DMS153 (cell line): Measurements from ENCODE around the gene C1orf50.
A peak's percentile ranks its signal among the peaks of the same experiment; 100 is the strongest.
"Not testable (repeated sequence)": the region's sequence is repeated elsewhere in the genome, so short reads cannot be mapped to it uniquely, and the experiment has no call there.

ENCODE experiments used
- DNase-seq: peaks from one replicate; lab custom pipeline; 2025; lab: John Stamatoyannopoulos, UW

Gene C1orf50

DNA sequence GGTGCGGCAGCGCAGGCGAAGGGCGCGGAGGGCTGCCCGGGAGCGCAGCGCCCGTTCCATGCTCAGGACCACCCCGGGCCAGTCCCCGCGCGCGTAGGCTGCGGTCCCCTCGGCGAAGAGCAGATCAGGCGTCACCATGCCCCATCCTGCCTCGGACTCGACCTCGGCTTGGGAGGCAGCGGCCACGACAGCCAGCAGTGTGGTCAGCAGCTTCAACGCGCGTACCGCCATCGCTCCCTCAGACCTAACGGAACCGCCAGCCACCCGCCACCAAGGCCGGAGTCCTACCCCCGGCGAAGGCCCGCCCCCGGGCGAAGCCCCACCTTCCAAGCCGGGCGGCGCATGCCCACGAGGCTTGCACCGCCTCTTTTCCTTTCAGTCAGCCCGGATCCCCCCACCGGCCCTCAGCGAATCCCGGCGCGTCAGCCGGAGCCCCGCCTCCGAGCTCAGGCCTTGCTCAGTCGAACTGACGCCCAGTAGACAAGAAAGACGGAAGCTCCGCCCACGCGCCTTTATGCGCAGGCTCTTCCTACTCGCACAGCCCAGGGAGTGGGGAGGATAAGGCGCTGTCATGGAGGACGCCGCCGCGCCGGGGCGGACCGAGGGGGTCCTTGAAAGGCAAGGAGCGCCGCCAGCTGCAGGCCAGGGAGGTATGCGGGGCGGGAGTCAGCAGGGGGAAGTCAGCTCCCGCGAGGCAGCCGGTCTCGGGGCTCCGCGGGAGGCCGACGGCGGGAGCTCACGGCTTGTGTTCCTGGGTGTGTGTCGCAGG lies at the start of gene C1orf50, which contains the start of gene P3H1:
TSS of gene C1orf50 (plus strand) at position 509 of the 769 bp plus-strand sequence. CDS start at position 572, 63 bp downstream.
TSS of gene P3H1 (minus strand) at position 288 of the 769 bp plus-strand sequence. CDS start at position 231, 57 bp downstream.
- DNase-seq: peak; percentile 100

DNA sequence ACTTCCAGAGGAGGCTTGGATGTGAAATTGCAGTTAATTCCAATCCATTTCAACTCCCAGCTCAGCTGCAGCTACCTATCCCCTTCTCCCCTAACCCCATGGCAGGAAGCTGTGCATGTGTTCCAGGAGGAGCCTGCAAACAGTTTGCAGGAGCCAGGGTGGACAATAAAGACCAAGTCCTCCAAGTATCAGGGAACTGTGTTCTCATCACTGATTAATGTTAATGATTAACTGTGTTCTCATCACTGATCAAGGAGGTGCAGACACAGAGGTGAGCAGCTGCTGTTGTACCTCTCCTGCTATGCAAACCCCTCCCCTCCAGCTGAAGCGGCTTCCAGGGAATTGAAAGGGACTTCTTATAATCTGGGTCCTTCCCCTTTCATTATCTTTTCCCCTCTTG lies 46.2 kb upstream of the C1orf50 start:
- DNase-seq: no peak

DNA sequence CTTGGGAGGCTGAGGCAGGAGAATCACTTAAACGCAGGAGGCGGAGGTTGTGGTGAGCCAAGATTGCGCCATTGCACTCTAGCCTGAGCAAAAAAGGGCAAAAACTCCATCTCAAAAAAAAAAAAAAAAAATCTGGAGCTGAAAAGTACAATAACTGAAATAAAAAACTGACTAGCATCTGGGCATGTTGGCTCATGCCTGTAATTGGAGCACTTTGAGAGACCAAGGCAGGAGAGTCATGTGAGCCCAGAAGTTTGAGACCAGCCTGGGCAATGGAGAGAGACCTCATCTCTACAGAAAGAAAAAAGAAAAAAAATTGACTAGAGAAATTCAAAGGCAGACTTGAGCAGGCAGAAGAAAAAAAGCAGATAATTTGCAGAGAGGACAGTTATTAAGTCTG lies 45.1 kb upstream of the C1orf50 start:
- no peak for DNase-seq

DNA sequence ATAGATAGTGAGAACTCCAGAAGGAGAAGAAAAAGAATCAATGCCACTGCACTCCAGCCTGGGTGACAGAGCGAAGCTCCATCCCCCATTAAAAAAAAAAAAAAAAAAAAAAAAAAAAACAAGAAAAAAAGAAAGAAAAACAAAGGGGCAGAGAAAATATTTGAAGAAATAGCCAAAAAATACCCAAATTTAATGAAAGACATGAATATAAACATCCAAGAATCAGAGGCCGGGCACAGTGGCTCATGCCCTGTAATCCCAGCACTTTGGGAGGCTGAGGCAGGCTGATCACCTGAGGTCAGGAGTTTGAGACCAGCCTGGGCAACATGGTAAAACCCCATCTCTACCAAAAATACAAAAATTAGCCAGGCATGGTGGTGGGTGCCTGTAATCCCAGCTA lies 44.6 kb upstream of the C1orf50 start:
- DNase-seq: not testable (repeated sequence)

DNA sequence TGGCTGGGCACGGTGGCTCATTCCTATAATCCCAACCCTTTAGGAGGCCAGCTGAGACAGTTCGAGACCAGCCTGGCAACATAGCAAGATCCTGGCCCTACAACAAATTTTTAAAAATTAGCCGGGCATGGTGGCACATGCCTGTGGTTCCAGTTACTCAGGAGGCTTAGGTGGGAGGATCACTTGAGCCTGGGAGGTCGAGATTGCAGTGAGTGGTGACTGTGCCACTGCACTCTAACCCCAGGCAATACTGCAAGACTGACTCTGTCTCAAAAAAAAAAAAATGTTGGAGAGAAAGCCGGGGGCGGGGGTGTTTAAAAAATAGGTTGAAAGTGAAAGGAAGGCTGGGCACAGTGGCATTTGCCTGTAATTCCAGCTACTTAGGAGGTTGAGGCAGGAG lies 43.5 kb upstream of the C1orf50 start:
- DNase-seq: no peak

DNA sequence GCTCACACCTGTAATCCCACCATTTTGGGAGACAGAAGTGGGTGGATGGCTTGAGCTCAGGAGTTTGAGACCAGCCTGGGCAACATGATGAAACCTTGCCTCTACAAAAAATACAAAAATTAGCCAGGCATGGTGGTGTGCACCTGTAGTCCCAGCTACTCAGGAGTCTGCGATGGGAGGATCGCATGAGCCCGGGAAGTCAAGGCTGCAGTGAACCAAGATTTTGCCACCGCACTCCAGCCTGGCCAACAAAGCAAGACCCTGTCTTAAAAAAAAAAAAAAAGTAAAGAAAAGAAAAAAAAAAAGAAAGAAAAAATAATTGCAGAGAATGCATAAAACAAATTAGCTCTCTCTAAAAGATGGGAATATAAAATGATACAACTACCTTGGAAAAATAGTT lies 41.2 kb upstream of the C1orf50 start:
- not testable (repeated sequence) for DNase-seq

DNA sequence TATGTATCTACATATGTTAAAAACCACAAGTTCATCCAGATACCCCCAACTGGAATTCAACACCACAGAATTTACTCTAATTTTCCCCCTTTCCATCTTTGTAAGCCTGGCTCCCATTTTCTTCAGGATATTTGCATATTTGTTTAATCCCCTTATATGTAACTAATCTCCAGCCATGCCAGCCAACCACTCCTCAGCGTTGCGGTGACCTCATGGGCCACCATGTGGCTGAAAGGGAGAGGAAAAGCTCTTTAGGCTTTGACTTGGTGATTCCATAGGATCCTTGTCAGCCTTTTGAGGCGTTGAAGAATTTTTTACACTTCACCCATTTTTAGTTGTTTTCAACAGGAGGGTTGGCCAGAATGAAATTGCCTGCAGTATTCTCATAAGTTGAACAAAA lies 37.0 kb upstream of the C1orf50 start:
- DNase-seq: no peak

DNA sequence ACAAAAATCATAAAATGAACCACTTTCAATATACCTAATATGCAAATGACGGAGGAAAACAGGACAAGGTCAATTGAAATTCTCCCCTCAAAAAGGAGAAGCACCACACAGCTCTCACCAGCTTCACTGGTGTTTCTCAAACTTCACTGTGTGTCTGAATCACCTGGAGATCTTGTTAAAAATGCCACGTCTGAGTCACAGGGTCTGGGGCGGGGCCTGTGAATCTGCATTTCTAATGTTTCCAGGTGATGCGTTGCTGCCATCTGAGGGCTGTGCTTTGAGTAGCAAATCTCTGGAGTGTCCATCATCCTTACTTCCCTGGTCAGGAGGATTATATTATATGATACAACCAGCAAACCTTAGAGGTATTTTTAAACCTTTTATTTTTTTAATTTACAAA lies 36.1 kb upstream of the C1orf50 start:
- no peak for DNase-seq

DNA sequence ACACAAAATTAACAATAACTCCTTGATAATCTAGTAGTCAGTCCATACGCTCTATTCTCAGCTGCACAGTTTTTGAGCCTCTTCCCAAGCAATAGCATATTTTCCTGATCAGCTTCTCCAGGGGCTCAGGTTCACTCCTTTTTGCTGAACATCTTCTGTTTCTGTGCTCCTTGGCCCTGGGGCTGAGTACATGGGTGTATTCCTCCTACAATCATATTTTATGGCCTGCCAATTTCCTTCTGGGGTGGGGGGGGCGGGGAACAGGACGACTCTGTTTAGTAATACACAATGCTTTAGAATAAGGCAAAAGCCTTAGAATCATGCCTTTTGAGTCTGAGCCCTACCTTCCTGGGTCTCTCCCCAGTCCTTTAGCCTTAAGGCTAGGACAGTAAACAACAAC lies 35.5 kb upstream of the C1orf50 start:
- no peak for DNase-seq

DNA sequence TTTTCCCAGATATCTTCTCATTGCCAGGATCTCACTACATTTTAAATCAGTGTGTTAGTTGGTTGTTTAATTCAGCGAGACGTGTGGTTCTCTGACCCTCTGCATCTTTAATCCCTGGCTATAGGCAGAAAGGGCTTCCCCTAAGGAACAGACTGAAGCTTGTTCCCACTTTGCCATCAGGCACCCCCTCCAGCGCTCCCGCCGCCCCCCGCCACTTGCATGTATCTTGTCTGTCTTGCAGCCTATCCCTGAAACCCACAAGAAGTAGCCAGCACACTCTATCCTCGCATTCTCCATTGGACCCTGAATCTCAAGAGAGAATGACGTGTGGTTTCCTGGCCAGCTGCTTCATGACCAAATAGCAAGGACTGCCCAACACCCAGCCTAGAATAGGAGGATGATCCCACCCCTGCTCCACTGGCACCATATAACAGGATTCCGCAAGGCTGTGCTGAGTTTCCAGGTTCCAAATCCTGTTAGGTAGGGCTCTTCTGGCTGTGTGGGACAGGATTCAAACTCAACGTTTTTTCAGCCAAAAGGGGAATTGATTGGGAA lies 34.8 kb upstream of the C1orf50 start:
- no peak for DNase-seq

DNA sequence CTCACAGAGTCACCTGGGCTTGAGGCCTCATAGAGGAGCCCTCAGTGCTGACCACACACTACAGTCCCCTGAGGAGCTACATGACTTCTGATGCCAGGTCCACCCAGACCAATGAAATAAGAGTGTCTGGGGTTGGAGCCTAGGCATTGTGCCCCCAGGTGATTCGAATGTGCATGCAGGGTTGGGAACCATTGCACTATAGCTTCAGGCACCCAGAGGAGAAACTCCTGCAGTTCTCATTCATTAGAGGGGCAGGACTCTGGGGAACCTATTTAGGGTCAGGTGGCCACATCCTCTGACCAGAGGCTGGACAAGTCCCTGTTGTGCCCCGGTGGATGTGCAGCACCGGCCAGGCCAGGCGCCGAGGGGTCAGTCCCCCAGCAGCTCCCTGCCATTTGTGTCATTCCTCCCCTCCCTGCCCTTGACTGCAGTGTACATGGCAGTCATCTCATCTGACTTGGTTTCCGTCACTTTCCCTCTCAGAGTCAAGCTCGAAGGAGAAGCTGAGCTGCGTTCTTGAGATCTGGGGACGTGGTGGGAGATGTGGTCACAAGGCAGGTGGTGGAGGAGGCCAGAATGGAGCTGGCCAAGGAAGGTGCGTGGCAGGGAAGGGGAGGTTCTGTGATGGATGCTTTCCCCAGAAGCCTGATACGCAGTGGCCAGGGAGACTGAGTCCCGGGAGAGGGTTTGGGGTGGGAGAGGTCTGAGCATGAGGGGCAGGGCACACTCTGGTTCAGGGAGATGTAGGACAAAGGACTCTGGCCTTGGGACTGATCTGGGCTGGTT lies 33.4 kb upstream of the C1orf50 start:
- no peak for DNase-seq

DNA sequence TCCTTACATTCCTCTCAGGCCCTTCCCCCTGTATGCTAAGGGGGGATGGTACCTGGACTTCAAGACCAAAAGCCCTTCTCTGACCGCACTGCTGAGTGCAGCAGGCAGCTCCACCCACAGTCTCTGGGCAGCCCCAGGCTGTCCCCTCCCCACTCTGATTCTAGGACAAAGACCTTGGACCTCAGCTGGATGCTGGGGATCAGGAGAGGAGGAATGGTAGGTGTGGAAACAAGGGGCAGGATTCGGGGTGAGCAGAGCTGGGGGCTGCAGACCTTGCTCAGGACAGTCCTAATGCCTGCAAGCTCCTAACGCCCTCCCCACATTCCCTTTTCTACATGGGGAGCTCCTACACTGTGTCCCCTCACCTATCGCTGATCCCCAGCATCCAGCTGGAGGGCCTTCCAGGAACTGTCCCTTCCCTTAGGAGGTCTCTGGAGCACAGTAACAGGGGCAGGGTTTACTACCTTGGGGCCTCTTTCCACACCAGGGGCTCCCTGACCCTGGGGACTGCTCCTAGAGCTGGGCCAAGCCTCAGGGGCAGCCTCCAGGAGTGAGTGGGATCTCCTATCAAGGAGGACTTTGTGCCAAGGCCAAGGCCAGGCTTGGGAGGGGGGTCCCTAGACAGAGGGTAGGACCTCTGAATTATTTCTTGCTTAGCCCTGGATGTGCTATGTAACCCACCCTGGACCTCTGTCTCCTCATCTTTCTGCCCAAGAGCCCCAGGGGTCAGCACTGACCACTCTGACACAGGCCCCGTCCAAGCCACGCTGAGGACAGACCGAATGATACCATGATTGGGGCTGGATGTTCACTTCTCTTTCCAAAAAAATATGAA lies 32.6 kb upstream of the C1orf50 start:
- DNase-seq: no peak

DNA sequence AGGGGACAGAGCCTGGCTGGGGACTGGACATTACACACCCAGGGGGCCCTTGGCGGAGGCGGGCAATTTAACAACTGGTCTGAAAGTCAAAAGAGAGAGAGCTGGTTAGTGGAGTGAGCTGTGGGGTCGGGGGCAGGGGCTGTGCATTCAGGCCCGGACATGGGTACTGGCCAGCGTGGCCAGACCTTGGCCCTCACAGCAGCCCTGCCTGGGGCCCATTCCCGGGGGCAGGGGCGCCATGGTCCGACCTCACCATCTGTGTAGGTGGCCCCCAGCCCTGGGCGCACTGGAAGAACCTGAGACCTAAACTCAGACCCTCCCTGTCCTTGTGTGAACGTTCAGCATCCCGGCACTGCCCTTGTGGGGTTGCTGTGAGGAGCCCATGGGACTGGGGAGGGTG lies 32.0 kb upstream of the C1orf50 start:
- no peak for DNase-seq

DNA sequence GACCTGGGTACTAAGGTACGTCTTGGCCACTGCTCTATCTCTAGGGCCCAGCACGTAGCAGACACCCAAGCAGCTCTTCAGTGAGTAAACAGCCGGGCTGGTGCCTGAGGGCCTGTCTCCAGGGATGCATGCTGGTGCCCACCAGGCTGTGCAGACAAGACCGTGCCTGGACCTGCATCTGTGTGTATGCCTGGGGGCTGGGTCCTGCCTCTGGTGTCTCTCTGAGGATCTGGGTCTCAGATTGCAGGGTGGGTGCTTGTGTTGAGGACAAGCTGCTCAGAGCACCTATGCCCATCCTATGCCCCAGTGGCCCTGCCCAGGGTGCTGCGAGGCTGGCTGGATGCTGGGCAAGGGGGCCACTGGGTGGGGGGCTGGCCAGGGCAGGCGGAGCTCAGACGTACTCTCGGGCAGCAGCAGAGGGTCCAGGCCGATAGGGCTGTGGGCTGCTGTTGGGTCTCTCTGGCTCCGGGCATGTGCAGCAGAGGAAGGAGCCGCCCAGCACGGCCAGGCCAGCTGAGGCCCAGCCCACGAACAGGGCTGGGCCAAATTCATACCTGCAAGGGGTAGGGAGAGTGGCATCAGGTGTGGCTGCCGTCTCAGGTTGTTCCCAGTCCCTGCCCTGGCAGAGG lies 31.5 kb upstream of the C1orf50 start:
- DNase-seq: no peak

DNA sequence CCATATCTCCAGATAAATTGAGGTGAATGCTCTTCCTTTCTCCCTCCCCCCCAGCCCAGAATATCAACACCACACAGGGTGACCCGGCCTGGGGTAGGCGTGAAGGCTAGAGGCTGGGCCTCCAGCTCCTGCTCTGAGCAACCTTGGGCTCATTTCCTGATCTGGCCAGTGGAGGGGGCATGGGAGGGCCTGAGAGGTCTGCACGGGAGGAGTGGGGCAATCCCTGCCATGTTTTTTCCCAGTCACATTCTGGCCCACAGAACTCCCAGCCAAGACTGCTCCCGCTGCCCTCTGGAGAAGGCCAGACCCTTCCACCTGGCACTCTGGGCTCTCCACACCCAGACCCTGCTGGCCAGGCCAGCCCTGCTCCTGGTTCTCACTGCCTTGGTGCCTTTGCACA lies 30.9 kb upstream of the C1orf50 start:
- no peak for DNase-seq

DNA sequence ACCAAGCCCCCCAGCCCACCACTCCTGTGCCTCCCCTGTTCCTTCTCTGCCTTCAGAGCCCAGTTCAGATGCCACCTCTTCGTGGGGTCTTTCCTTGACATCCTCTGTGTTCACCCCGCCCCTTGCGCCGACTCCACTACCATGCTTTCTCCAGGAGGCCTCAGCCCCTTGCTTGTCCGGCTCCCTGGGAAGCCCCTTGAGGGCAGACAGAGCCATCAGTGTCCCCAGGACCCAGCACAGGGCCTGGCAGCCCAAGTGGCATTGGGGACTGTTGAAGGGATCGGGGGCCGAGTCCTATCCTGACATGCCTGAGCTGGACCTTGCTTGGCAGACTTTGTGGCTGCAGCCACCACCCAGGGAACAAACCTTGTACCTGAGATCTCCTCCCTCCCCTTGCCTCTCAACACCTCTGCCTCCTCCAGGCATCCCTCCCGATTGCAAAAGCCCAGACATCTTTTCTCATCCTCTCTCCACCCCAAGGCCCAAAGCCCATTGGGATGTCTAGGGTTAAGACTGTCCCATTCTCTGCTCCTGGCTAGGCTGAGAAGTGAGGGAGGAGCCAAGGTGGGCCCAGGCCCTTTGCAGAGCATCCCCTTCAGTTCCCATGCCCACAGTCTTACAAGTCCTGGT lies 30.4 kb upstream of the C1orf50 start:
- DNase-seq: no peak

DNA sequence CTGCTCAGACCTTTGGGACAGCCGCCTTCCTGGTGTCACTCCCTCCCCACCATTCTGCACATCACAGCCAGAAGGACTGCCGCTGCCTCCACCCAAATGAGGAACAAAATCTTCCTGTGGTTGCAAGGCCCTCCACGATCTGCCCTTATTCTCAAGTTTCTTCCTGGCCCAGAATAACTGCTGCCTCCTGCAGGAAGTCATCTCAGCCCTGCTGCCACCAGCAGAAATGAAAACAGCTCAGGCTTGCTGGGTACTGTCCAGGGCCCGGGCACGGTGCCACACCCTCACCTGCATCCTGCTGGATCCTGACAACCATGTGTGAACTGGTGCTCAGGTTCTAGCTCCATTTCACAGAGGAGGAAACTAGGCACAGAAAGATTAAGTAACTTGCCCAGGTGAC lies 29.8 kb upstream of the C1orf50 start:
- DNase-seq: peak; percentile 66

DNA sequence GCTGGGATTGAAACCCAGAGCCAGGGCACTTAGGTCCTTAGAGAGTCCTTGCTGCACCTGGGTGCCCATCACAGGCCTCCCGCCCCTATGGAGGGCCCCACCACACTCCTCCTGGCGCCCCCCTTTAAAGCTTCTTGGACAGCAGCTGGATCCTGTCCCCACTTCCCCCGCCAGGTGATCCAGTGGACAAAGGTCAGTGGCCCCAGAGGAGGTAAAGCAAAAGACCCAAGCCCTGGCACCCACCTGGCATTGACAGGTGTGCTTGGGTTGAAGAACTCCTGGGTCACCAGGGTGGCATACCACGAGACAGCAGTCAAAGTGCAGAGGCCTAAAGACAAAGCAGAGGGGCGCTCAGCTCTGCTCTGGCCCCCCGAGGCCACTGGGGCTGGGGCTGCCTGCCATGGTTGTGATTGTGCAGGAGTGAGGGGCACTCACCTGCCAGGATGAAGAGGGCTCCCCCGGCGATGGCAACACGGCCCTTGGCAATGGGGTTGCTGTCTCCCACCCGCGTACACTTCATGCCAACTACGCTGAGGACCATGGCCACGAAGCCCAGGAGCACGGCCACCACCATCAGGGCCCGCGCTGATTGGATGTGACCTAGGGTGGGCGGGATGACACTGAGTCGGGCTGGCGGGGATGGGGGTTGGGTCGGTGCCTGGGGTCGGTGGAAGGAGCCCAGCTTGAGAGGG lies 28.9 kb upstream of the C1orf50 start:
- no peak for DNase-seq

DNA sequence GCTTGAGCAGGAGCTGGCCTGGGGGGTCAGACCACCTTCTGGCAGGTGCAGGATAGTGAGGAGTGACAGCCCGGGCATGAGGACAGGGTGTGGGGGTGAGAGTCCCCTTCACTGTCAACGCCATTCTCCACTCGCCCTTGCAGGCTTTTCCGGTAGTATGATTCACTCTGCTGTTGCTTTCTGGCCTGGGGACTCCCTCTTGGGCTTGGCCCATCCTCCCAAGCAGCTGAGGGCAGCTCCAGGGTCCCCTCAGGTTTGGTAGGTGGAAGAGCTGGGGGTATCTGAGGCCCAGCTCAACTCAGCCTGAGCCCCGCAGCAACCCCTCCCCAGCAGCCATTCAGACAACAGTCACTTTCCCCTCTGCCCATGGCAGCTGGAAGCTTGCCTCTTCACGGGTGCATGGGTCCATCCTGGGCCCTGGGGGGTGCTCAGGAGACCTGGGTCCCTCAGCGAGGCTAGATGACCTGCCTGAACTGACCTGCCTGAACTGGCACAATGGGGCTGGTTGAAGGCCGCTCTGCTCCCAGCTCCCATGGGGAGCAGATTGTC lies 28.3 kb upstream of the C1orf50 start:
- no peak for DNase-seq
